HG02642 (cell line): Measurements from ENCODE around the gene DIAPH3.
A peak's percentile ranks its signal among the peaks of the same experiment; 100 is the strongest.
"Not testable (repeated sequence)": the region's sequence is repeated elsewhere in the genome, so short reads cannot be mapped to it uniquely, and the experiment has no call there.

Experiments
- ATAC-seq: cut with Tn5 transposase; IDR thresholded peaks from one replicate; pipeline ENCODE4 v1.9.1; 2021; ENCODE audit warnings: mild to moderate bottlenecking; ENCODE audit not compliant: unreplicated experiment, poor library complexity

DIAPH3 gene, protein sequence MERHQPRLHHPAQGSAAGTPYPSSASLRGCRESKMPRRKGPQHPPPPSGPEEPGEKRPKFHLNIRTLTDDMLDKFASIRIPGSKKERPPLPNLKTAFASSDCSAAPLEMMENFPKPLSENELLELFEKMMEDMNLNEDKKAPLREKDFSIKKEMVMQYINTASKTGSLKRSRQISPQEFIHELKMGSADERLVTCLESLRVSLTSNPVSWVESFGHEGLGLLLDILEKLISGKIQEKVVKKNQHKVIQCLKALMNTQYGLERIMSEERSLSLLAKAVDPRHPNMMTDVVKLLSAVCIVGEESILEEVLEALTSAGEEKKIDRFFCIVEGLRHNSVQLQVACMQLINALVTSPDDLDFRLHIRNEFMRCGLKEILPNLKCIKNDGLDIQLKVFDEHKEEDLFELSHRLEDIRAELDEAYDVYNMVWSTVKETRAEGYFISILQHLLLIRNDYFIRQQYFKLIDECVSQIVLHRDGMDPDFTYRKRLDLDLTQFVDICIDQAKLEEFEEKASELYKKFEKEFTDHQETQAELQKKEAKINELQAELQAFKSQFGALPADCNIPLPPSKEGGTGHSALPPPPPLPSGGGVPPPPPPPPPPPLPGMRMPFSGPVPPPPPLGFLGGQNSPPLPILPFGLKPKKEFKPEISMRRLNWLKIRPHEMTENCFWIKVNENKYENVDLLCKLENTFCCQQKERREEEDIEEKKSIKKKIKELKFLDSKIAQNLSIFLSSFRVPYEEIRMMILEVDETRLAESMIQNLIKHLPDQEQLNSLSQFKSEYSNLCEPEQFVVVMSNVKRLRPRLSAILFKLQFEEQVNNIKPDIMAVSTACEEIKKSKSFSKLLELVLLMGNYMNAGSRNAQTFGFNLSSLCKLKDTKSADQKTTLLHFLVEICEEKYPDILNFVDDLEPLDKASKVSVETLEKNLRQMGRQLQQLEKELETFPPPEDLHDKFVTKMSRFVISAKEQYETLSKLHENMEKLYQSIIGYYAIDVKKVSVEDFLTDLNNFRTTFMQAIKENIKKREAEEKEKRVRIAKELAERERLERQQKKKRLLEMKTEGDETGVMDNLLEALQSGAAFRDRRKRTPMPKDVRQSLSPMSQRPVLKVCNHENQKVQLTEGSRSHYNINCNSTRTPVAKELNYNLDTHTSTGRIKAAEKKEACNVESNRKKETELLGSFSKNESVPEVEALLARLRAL

DNA sequence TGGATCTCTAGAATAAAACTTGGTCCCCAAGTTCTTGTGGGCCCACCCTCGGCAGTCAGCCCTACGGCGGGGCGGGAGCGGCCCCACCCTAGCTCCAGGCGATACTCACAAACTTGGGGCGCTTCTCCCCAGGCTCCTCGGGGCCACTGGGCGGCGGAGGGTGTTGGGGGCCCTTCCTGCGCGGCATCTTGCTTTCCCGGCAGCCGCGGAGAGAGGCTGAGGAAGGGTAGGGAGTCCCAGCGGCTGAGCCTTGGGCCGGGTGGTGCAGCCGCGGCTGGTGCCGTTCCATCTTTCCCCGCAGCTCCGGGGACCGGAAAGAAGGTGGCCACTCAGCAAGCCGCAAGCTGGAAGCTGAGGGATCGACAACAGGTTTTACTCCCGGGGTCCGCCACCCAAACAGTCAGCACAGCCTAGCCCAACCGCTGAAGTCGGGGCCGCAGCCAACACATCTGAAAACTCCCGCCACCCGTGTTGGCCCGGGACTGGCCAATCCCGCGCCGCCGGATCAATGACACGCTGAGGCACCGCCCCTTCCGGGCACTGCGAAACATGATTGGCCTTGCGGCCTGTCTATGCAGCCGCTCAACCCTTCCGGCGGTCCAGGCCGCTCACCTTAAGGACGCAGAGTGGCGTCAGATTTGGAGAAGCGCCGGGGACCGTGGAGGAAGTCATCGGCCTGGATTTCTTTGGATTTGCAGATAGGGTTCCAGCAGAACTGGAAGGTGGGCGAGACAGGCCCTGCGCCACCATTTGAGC lies at the start of gene DIAPH3:
TSS of gene DIAPH3 (minus strand) at position 451 of the 756 bp plus-strand sequence. CDS start at position 289, 162 bp downstream.
- ATAC-seq: peak; percentile 100

- ATAC-seq: no peak
Observed at GRCh38 chr13:60213236-60213744, 49.6 kb upstream of the DIAPH3 start.

DNA sequence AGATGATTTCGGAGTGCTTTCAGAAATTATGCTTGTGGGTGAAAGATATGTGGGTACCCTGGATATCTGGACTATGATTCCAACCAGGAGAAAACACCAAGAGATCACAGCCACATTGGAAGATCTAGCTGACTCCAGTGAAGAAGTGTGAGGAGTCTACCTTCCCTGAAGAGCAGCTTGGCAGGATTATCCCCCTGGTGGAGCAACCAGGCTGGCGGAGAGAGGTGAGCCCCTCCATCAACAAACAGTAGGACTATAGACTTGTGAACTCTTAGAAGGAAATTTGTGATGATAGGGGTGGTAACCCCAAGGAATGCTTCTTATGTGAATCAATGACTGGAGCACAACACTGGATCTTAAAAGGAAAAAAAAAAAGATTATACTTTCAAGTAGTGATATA lies 47.8 kb upstream of the DIAPH3 start:
- ATAC-seq: no peak

DNA sequence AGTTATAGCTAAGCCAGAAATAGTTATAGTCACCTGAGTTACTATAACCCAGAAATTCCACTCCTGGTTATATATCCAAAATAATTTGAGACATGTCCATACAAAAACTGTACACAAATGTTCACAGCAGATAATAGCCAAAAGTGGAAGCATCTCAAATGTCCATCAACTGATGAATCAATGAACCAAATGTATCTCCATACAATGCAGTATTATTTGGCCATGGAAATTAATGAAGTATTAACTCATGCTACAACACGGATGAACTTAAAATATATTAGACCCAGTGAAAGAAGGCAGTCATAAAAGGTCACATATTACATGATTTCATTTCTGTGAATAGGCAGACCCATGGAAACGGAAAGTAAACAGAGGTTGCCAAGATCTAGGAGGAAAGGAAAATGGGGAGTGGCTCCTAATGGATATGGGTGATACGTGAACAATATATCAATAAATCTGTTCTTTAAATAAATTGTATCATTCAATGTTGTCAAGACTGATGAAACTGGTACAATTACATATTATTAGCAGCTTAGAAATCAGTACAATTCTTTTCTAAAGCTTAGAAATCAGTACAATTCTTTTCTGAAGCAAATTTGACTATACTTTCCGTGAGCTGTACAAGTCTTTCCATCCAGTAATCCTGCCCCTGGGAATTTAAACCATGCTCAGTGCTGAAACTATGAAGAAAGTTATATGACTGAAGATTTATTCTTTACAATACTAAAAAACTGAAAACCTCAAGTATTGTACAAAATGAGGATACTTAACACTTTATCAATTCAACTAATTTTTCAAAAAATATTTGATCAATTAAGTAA lies 47.0 kb upstream of the DIAPH3 start:
- ATAC-seq: no peak

GRCh38 chr13:60205499-60205898 lies 41.8 kb upstream of the DIAPH3 start:
- ATAC-seq: not testable (repeated sequence)

GRCh38 chr13:60201286-60201685 lies 37.6 kb upstream of the DIAPH3 start:
- no peak for ATAC-seq

DNA sequence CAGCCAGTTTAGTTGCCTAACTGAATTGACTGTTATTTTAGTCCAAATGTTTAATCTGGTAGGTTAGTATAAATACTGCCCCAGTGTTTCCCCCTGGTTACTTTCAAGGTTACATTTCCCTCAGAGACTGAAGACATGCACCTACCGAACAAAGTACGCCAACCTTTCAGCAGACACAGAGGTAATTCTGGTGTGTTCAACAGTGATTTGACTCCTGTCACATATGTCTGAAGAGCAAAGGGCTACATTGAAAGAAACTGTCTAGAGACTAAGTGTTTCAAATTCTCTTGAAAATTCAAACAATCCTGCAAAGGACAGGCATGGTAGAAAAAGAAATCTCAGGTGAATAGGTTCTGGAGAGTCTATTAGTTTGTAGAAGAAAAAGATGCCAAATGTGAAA lies 32.2 kb upstream of the DIAPH3 start:
- not testable (repeated sequence) for ATAC-seq

DNA sequence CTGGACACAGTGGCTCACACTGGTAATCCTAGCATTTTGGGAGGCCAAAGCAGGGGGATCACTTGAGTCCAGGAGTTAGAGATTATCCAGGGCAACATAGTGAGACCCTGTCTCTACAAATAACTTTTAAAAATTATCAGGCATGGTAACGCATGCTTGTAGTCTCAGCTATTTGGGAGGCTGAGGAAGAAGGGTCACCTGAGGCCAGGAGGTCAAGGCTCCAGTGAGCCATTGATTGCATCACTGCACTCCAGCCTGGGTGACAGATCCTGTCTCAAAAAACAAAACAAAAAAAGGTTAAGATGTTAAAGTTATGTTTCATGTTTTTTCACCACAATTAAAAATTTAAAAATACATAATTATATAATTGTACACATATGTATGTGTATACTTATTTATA lies 19.2 kb upstream of the DIAPH3 start:
- ATAC-seq: no peak

DNA sequence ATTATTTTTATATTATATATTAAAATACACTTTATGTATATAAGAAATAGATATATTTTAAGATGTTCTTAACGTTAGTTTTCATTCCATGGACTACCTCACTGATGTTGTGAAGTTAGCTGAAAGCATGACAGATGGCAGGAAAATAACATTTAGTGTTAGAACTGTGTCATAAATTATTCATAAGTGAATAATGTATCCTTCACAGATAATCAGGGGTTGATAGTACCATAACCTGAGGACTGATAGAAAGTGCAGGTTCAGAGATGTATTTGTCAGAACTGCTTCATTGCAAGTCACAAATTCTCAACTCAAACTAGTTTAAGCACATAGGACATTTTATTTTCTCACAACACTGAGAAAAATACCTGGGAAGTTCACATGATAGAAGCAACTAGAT lies 14.6 kb upstream of the DIAPH3 start:
- no peak for ATAC-seq

DNA sequence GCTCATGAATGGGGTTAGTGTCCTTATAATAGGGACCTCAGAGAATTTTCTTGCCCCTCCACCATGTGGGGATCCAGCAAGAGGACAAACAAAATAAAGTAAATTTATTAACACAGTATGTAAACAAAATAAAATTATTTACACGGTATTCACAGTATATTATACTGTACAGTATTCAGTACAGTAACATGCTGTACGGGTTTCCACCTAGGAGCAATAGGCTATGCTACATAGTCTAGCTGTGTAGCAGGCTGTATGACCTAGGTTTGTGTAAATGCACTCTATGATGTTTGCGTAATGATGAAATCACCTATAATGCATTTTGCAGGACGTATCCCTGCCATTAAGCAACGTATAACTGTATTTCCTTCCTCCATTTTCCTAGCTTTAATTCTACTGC lies 11.8 kb upstream of the DIAPH3 start:
- no peak for ATAC-seq

- no peak for ATAC-seq
Observed at GRCh38 chr13:60174113-60174512, 10.4 kb upstream of the DIAPH3 start.

- ATAC-seq: no peak
Observed at GRCh38 chr13:60172111-60172510, 8.4 kb upstream of the DIAPH3 start.

DNA sequence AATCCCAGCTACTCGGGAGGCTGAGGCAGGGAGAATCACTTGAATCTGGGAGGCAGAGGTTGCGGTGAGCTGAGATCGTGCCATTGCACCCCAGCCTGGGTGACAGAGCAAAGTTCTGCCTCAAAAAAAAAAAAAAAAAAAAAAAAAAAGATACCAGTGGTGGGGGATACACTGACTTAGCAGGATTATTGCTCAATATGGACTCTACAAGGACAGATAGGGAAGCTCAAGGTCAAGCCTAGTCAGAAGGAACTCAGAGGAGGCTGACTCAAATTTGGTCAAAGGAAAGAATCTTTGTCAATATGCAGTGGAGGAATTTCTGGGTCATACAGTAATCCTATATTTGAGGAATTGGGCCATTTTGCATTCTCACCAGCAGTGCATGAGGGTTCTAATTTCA lies 6.7 kb upstream of the DIAPH3 start:
- ATAC-seq: no peak

GRCh38 chr13:60169239-60170031 lies 5.7 kb upstream of the DIAPH3 start:
- no peak for ATAC-seq

DNA sequence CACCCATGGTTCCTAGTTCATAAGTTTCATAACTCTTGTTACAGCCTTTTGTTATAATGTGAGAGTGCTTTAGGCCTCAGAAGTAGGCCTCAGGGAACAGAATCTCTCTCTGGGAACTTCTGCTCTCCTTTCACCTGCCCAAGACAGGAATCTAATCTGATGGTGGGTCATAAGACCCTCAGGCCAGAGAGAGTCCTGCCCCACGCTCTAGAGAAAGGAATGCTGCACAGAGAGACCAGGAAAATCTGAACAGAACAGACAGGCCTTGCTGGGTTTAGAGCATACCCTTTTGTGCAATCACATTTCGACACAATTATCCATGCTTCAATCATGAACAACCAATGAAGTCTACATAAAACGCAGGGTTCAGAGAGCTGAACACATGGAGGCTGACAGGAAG lies 3.4 kb upstream of the DIAPH3 start:
- no peak for ATAC-seq

- no peak for ATAC-seq
Observed at GRCh38 chr13:60165391-60166099, 1.8 kb upstream of the DIAPH3 start.

DNA sequence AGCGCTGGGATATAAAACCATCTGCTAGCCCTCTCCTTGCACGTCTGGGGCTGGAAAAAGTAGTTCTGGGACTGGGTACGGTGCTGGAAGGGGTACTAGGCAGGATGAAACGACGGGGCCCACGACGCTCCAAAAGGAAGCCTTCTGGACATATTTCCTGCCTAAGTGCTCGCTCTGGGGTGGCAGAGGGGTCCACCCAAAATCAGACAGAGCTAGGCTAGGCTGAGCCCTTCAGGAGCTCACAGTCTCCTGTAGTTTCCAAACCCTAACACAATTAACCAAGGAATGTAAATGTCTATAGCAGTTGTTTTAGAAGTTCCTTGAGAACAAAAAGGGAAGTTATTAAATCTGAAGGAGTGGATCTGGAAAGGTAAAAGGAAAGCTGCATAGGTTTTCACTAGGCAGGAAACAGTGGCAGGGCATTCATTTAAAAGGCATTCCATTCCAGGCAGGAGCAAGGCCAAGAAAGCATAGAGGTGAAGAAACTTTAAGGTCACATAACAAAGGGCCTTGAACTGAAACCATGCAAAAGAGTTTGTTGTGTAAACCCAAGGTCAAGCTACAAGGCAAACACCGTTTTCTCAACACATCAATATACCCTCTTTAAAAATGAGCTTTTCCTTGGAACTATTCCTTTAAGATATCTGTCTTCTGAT lies 634 bp upstream of the DIAPH3 start:
- peak; percentile 29 for ATAC-seq
